Right ventricle myocardium inferior (tissue), 1 donor: ENCODE results near the gene LMF2. TPM values are rescaled to one million over a fixed set of nuclear protein-coding genes. Genes with fewer than 3 reads are reported as not detected.

Experiments
- ATAC-seq: fragments of 200-7000 bp; cut with Tn5 transposase; one replicate; pipeline ENCODE4 v1.9.1; 2020; ENCODE audit warnings: mild to moderate bottlenecking, moderate library complexity
- DNase-seq: peaks from one replicate; pipeline ENCODE4 v3.0.0; 2021; ENCODE audit errors: missing footprints
- intact Hi-C: fragments of 100-400 bp; cut with DNase I; formaldehyde crosslinking; loops from one replicate; pipeline ENCODE4 v1.11.0; 2022
- total RNA-seq: library from RNA; stranded (reverse); fragmentation: NEBNext Ultra II Directional; extraction: Animal tissue kit (Norgen Biotek cat#: 25700); gene quantifications from one replicate; pipeline ENCODE4 v1.2.1, GENCODE V29; 2021
- donor health status: DM: no; HTN: yes; CAD: no; lungs with severe emphysema.

LMF2 gene
- total RNA-seq, 1 donor from 2014 or later: 24.9 TPM

DNA sequence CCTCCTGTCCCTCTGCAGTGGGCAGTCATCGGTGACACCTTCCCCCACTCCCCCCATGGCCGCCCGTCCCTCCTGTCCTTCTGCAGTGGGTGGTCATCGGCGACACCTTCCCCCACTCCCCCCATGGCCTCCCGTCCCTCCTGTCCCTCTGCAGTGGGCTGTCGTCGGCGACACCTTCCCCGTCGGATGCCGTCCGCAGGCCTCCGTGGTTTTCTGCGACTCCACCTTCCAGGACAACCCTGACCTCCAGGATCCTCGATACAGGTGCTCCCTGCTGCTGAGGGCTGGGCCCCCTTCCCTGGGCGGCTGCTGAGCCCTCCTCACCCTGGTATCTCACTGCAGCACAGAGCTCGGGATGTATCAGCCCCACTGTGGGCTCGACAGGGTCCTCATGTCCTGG lies 18.6 kb downstream of the LMF2 start:
- intact Hi-C loops: no loop called here
- DNase-seq (no peak), ATAC-seq (no peak)

GRCh38 chr22:50488006-50488677 lies 19.4 kb downstream of the LMF2 start:
- ATAC-seq: no peak
- DNase-seq: no peak
- intact Hi-C loops: no loop called here

- no peak for ATAC-seq
- intact Hi-C loops: no loop called here
- DNase-seq: no peak
These were observed 20.1 kb downstream of the LMF2 start for GRCh38 chr22:50487290-50488005.

DNA sequence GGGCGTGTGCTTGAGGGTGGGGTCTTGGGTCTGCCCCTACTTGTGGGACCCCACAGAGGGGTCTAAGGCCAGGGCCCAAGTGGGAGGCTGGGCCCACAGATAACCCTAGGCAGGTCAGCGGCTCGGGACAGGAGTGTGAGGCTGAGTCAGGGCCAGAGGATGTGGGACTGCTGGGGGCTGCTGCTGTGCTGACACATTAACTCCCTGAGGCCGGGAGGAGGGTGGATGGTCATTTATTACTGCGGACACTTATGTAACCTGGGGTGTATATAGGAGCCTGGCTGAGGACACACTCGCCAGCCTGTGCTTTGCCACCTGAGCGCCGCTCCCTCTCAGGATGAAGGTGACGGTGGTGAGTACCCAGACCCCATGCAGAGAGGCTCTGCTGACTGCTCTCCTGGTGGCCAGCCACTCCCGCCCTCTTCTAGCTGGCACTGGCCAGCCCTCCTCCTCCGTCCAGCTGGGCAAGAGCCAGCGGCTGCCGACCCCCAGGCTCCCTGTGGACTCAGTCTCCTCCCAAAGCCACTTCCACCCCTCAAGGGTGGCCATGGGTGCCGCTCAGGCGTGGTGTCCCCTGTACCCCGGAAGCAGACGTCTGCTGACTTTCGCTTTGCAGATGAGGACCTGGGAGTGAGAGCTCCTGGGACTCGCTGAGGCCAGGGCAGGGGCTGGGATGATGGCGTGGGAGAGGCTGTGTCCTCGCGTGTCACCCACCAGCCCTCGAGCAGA lies 20.8 kb downstream of the LMF2 start, which contains the start of gene MIOX:
MIOX (plus strand) TSS at position 299 of the 729 bp plus-strand sequence; CDS start at position 338, 39 bp downstream.
- ATAC-seq (no peak), DNase-seq (no peak)
- intact Hi-C loops: no loop called here

DNA sequence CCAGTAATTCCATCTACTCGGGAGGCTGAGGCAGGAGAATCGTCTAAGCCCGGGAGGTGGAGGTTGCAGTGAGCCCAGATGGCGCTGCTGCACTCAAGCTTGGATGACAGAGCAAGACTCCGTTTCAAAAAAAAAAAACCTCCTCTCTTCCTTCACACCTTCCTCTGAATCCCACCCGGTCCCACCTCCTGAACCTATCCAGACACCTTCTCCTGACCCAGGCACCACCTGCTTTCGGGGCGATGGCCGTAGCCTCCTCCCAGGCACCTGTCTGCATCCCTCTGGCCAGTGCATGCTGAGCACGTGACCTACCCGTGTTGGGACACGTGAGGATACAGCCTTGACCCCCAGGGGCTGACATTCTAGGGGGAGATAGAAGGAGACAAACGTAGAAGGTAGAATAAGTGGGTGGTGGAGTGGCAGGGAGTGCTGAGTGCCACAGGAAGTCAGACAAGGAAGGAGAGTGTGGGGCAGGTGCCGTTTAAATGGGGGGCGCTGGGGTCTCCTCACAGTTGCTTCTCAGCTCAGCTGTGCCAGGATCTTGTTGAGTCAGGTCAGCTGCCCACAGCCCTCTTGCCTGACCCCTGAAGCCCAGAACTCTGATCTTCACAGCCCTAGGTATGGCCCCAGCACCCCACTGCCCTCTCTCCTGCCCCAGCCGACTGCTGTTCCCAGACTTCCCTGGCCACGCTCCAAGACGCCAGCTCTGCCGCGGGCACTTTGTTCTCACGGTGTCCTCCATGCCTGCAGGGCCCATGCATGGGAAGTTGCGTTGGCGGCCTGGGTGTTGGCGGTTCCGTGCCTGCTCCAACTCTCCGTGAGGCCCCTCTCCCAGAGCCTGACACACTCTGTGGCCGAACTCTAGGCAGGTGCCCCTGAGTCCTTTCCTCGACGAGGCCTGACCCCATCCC lies 22.0 kb downstream of the LMF2 start:
- intact Hi-C loops: no loop called here
- DNase-seq (no peak), ATAC-seq (no peak)

DNA sequence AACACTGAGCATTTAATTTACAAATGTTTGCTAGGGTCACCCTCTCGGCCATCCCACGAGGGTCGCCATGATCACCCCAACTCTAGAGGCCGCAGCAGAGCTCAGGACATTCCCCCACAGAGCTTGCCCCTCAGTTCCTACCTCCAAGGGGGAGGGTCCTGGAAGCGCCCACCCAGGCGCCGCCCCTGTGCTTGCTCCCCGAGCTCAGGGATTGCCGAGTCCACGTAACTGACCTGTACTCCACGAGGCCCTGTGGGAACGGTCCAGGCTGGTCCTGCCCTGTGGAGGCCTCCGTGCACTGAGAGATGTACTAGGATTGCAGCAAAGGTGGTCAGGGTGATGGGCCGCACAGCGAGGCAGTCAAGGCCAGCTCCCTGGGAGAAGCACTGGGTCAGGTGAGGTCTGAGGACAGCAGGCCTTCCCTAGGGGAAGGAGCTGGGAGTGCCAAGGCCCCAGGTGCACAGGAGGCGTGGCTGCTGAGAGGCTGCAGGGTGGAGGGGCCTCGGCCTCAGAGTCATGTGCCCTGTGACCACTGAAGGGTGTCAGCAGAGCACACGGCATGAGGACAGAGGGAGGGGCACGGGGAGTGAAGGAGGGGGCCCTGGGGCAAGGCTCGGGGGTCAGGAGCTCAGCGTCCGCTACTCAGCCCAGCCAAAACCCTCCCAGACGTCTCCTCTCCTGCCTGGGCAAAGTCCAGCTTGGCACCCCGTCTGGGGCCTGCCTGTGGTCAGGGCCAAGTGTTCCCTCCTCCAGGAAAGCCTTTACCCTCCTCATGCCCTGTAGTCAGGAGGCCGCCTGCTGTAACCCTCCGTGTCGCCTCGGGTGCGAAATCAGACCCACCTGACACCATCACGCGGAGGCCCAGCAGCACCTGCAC lies 23.3 kb downstream of the LMF2 start:
- ATAC-seq (no peak), DNase-seq (no peak)
- intact Hi-C loops: no loop called here

- DNase-seq (no peak), ATAC-seq (no peak)
- intact Hi-C loops: no loop called here
These were observed 23.9 kb downstream of the LMF2 start for GRCh38 chr22:50483556-50483955.

DNA sequence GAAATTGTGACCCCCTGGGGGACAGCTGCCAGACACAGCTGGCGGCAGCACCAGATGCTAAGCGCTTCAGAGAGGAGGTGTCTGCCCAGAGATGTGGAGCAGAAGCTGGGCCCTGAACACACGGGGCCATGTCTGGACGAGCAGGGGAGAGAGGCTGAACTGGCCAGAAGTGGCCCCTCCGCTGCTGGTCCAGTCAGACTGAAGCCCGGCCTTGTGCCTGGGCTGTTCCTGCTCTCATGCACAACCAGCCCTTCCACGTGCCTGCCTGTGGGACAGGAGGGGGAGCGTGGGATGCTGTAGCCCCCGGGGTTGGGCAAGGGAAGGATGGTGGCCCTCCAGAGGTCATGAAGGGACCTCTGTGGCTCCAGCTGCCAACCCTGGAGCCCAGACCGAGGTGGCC lies 24.4 kb downstream of the LMF2 start:
- ATAC-seq (no peak), DNase-seq (no peak)
- intact Hi-C loops: no loop called here

DNA sequence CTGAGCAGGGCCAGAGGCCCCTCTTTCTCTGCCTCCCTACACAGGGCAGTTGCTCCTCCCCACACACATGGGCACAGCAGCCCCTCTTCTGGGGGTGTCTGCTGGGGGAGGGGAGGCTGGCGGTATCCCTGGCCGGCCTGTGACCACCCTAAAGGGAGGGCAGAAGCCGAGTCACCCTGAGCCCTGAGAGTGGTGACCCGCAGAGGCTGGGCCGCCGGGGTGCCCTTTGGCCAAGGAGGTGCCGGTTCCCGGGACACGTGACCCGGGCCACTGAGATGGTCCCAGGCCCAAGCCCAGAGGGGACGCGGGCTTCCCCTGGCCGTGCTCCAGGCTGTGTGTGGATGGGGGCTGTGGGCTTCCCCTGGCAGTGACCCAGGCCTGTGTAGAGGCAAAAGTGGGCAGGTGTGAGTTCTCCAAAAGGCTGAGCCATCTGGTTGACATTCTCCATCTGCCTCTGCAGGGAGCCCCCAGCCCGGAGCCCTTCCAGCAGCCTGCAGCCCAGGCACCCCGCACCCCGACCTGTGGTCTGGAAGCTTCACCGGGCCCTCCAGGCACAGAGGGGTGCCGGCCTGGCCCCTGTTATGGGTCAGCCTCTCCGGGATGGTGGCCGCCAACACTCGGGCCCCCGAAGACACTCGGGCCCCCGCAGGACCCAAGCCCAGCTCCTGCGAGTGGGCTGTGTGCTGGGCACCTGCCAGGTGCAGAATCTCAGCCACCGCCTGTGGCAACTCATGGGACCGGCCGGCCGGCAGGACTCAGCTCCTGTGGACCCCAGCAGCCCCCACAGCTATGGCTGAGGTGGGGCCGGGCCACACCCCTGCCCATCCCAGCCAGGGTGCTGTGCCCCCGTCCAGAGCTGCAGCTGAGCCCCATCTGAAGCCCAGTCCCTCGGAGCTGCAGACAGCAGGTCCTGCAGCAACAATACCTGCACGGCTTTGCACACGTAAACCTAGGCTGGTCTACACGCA lies 25.1 kb downstream of the LMF2 start:
- DNase-seq (no peak), ATAC-seq (no peak)
- intact Hi-C loops: no loop called here

- intact Hi-C loops: no loop called here
- peak; percentile 23 for ATAC-seq
- DNase-seq: no peak
These were observed 25.9 kb downstream of the LMF2 start, which contains the start of gene ADM2 for GRCh38 chr22:50481440-50482106. Gene ADM2, plus strand, starts transcription at chr22:50481543. Its CDS starts 305 bp downstream, at chr22:50481848.

- DNase-seq: no peak
- ATAC-seq: no peak
- intact Hi-C loops: no loop called here
These were observed 26.5 kb downstream of the LMF2 start for GRCh38 chr22:50481045-50481439.

GRCh38 chr22:50479721-50480120 lies 27.8 kb downstream of the LMF2 start:
- intact Hi-C loops: no loop called here
- ATAC-seq: no peak
- no peak for DNase-seq

GRCh38 chr22:50477923-50478322 lies 29.6 kb downstream of the LMF2 start:
- DNase-seq (no peak), ATAC-seq (no peak)
- intact Hi-C loops: no loop called here

DNA sequence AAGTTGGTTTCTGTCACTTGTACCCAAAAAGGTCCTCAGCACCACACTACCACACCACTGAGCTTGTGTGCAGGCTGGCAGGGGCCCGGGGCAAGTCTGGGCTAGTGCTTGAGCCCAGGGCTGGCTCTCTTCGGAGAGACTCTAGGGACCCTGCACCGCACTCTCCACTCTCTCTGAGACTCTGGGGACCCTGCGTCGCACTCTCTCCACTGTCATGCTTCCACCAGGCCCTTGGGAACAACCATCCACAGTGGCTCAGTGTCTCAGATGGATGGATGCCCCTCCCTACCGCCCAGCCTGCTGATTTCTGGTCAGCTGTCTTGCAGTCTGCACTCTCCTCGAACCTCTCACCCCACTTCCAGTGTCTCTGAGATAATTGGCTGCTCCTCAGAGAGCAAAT lies 30.6 kb downstream of the LMF2 start:
- no peak for ATAC-seq
- no peak for DNase-seq
- intact Hi-C loops: no loop called here

- no peak for DNase-seq
- intact Hi-C loops: no loop called here
- ATAC-seq: no peak
These were observed 31.9 kb downstream of the LMF2 start for GRCh38 chr22:50475652-50476002.
